ENCODE data around the gene NTPCR.

NTPCR gene

GRCh38 chr1:232964601-232965000, 14.2 kb downstream of the NTPCR start:
- no peak for DNase-seq

DNA sequence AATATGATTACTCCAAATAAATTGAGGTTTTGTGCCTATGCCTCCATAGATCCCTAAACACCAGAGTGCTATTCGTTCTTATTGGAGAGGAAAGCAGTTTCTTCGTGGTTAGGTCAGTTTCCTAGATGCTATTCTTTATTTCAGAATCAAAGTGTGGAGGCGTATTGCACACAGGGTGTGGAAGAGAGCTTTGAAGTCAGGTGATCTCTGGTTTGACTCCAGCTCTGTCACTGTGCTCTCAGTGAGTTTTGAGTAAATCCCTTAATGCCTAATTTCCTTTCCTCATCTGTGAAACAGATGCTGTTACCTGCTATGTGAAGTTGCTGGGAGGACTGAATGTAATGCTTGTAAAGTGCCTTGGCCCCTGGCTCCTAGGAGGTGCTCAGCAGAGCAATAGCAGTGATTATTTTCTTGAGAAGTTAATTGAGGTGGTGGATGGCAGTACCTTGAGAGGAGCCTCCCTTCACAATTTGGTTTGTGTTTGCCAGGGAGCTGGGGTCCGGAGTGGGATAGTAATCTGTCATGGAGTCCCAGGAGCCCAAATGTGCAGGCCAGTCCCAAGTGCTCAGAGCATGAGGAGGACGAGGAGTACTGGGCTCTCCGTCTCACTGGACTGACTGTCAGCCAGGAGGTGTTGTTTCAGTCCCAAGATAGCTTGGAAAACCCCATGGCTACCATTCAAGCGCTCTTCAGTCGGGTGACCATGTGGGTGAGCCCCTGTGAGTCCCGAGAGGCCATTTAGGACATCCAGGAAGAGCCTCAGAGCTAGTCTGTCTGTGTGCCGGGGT, 14.9 kb downstream of the NTPCR start:
- DNase-seq = no peak

DNA sequence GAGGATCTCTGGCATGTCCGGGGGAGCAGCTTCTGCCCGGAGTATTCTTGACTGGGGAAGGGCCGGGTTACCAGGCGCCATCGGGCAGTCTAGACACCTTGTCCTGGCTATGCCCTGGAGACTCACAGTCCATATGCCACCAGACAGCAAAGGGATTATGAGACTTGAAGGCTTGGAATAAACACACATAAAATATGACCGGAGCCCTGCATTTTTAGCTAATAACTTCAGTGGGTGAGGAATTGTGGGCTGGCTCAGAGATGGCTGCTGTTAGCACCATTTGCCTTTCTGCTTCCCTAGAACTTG, 15.5 kb downstream of the NTPCR start:
- DNase-seq = no peak

GRCh38 chr1:232966663-232967062, 16.3 kb downstream of the NTPCR start:
- no peak for DNase-seq

- no peak for DNase-seq
Observed at GRCh38 chr1:232968391-232968790, 18.0 kb downstream of the NTPCR start.

GRCh38 chr1:232968965-232969364, 18.6 kb downstream of the NTPCR start:
- DNase-seq = peak; percentile 18 to 50

DNA sequence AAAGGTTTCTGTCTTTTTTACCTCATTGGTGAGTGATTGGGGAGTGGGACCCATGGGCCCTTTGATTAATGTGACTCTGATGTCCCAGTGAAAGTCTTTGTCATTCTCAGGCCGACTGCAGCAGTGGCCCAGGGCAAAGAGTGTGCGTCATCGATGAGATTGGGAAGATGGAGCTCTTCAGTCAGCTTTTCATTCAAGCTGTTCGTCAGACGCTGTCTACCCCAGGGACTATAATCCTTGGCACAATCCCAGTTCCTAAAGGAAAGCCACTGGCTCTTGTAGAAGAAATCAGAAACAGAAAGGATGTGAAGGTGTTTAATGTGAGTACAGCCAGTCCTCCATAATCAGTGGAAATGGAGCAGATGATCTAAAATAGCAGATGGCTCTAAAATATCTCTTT, 19.4 kb downstream of the NTPCR start:
- DNase-seq = no peak

- no peak for DNase-seq
Observed at GRCh38 chr1:232970508-232970907, 20.1 kb downstream of the NTPCR start.

DNA sequence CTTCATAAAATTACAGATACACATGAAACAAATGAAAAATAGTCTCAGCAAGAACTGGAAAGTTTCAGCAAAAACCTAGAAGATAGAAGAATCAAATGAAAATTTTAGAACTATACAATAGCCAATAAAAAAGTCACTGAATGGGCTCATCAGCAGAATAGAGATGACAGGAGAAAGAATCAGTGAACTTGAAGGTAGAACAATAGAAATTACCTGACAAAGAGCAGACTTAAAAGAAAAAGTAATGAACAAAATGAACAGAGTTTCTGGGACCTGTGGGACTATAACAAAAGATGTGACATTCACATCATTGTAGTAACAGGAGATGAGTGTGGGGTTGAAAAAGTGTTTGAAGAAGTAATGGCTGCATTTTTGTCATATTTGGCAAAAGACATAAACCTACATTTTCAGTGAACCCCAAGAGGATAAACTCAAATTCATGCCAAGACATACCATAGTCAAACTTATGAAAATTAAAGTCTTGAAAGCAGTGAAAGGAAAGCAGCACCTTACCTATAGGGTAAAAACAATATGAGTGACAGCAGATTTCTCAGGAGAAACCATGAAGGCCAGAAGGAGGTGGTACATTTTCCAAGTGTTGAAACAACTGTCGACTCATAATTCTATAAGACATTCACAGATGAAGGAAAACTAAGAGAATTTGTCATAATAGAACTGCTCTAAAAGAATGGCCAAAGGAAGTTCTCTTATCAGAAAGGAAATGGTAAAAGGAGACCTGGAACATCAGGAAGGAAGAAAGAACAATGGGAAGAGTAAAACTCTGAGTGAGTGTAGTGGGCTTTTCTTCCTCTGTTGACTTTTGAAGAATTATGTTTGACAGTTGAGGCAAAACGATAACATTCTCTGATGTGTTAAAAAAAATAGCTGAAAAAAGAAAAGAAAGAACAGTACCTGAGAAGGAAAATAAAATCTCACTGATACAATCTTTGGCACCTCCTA, 23.5 kb downstream of the NTPCR start:
- DNase-seq = no peak

DNA sequence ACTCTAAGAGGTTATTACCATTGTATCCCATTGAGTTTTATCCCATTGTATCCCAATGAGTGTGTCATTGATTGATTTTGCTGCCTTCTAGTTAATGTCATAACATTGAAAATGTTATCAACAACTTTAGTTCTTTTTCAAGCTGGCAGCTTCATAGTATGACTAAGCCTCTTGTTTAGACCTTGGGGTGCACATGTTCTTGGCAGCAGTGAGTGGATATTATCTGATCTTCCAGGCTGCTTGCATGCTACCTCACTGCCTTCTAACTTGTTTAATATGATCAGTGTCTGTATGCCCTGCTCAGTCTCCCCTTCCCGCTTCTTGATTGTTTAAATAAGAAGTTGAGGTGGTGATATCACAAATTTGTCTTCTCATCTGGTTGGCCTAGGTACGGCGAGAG, 24.6 kb downstream of the NTPCR start:
- no peak for DNase-seq

GRCh38 chr1:232978091-232978634, 27.8 kb downstream of the NTPCR start:
- peak in 1 of 2 donors; percentile 12 for DNase-seq

DNA sequence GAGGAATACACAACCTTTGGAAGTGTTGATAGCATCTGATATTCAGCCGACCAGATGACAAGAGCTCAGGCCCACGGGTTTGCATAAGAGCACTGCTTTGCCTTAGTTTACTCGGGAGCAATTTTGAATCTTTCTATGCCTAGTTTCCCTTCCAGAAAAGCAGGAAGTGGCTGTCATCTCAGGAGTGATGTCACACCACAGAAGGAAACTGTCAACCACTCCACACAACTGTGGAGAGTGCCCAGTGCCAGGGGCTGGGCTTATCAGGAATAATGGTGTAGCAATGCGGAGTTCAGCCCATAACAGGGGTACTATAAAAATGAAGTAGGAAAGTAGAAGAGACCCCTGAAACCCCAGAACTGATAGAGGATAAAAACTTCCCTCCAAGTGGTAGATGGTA, 28.4 kb downstream of the NTPCR start:
- peak in 1 of 2 donors; percentile 36 for DNase-seq

DNA sequence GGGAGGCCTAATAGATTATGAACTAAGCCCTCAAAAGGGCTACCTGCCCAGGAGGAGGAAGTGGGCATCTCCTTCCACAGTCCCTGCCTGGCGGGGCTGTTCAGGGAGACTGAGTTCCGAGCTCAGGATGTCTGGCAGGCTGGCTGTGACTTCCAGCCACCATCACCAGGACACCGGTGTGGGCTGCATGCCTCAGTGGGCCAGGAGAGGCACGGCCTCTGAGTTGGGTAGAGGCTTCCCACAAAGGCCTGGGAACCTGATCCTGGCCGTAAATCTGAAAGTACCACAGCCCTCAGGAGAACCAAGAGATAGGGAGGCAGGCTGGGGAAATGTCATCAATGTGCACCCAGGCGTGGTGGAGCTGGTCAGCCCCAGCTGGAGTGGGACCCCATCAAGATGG, 29.1 kb downstream of the NTPCR start:
- no peak for DNase-seq

- DNase-seq = no peak
Observed at GRCh38 chr1:232980355-232980978, 30.1 kb downstream of the NTPCR start.

GRCh38 chr1:232980986-232981560, 30.7 kb downstream of the NTPCR start:
- no peak for DNase-seq

DNA sequence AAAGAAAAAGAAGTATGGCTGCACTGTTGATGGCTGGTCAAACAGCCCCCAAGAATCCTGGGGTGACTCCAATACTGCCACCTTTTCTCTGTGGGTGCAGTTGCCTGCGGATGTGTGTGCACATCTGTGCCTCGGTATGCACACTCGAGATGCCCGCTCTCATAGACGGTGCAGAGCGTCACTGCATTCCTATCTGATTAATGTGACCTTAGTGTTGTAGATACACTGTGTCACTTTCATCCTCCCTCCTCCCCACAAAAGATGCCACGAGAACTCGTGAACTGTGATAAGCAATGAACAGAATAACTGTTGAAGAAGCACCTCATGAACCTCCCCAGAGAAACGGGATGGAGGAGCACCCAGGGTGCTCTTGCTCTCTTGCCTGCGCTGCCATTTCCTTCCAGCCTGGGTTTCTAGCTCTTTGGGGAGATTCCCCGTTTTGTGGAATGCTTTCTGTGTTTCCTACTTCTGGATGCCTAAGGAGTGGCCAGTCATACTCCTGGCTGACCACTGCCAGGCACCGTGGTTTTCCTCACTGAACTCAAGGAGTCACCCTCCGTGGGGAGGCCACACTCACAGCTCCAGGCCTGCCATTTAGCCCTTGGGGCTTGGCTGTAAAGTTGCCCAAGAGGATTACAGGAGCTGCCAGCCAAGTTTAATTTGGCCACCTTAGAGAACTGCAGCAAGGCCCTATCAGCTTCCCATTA, 32.0 kb downstream of the NTPCR start:
- no peak for DNase-seq

DNA sequence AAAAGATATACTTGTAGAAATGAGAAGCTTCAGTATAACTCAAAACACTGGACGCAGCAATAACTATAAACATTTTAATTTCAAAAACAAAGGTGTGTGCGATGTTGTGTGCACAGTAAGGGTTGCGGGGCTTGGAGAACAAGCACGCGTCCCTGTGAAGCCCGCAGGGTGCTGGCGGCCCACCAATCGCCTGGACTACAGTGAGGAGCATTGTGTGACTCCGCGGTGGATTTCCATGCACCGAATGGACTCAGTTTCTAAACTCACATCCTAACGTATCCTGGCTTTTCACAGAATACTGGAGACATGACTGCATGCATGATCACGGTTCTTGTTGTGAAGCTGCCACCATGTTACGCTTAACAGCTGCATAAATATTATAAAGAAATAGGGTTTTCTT, 33.0 kb downstream of the NTPCR start:
- DNase-seq = no peak

GRCh38 chr1:232983817-232984567, 33.6 kb downstream of the NTPCR start:
- no peak for DNase-seq

DNA sequence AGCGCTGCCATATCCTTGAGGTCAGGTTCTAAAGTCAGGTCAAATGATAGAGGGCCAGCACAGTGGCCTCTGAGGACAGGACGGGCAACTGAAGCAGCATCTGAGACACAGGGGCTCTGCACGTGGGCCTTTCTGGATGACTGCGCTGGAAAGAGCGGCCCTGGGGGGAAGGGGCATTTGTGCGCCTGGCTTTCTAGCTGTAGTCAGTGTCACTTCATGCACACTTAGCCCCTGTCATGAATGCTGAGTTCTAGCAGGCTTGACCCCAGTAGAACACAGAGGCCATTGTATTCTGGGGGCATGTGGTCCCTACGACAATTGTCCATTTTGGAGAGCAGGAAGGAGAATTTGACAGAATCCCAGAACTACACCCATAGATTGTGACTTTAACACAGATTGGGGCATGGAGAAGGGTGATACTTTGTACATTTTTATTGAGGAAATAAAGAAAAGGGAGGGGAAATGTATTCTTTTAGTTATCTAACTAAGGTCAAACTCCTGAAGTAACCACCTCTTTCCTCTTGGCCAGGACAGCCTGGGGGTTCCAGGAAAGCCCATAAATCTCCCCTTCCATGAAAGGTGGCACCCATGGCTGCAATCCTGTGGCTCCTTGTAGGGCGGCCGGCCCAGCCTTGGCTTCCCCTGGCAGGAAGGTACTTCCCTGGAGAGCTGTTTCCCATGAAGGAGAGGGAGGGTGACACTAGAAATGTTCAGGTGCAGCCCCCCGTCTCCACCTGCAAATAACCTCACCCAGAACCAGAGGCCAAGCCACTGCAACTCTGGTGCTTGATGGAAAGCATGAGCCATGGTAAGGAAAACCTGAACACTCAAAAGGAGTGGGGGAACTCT, 34.4 kb downstream of the NTPCR start:
- no peak for DNase-seq

GRCh38 chr1:232985882-232986526, 35.6 kb downstream of the NTPCR start:
- DNase-seq = no peak

Data from inflammatory macrophage (primary cell).